Measurements from ENCODE around the gene OVCA2.
A peak's percentile ranks its signal among the peaks of the same experiment; 100 is the strongest.

OVCA2 gene

GRCh38 chr17:2034806-2035540 is 6.8 kb upstream of the OVCA2 start:
- DNase-seq, result no peak

- DNase-seq, result no peak
Observed at GRCh38 chr17:2035541-2036488, 6.0 kb upstream of the OVCA2 start.

- no peak for DNase-seq
Observed at GRCh38 chr17:2037155-2037554, 4.7 kb upstream of the OVCA2 start.

GRCh38 chr17:2040219-2040827 is 1.5 kb upstream of the OVCA2 start:
- no peak for DNase-seq

GRCh38 chr17:2040942-2041560 is 771 bp upstream of the OVCA2 start:
- DNase-seq, result peak; percentile 66

DNA sequence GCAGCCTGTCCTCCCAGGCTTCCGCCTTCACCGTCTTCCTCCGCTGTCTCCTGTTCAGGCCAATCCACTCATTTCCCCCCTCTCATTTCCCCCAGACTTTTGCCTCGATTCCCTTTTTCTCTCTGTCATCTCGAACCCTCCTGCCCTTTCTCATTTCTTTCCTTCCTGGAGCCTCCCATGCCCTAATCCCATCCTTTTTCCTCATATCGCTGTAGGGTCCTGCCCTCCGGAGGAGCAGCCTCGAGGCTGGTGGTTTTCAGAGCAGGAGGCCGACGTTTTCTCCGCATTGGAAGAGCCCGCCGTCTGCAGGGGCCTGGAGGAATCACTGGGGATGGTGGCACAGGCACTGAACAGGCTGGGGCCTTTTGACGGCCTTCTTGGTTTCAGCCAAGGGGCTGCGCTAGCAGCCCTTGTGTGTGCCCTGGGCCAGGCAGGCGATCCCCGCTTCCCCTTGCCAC is 597 bp downstream of the OVCA2 start:
- peak; percentile 49 to 61 for DNase-seq

DNA sequence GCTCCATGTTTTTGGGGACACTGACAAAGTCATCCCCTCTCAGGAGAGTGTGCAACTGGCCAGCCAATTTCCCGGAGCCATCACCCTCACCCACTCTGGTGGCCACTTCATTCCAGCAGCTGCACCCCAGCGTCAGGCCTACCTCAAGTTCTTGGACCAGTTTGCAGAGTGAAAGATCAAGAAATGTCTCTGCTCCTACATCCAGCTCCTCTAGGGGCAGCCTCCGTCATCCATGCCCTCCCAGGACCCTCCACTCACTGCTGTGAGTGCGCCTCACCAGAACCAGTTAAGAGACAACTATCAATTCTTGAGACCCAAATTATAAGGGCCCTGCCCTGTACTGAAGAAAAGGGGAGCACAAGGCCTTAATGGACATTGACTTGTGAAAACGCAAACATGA is 1.1 kb downstream of the OVCA2 start:
- DNase-seq, result no peak

DNA sequence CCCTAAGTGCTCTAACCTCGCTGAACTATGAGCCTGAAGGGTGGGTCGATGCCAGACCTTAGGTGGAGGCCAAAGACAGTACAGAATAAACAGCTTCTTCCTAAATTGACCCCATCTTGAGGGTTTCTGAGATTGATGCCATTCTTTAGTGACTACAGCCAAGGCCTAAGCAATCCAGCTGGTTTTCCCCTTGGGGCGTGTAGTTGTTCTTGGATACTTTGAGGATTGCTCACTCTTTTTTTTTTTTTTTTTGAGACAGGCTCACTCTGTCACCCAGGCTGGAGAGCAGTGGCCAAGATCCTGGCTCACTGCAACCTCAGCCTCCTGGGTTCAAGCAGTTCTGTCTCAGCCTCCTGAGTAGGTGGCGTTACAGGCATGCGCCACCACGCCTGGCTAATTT is 2.0 kb downstream of the OVCA2 start:
- DNase-seq, result no peak

DNA sequence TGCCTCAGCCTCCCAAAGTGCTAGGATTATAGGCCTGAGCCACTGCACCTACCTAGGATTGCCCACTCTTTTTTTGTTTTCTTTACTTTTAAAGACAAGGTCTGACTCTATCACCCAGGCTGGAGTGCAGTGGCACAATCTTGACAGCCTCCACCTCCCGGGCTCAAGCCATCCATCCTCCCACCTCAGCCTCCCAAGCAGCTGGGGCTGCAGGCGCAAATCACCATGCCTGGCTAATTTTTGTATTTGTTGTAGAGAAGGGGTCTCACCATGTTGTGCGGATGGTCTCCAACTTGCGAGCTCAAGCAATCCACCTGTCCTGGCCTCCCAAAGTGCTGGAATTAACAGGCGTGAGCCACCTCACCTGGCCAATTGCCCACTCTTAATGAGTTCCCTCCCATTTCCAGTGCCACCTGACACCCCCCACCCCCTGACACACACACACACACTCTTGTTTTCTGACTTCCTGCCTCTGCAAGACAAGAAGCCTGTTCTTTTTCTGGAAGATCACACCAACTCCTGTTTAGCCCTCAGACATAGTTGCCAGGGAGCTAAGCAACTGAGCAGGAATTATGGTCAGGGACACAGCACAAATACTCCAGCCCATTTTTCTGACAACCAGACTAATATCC is 2.6 kb downstream of the OVCA2 start:
- DNase-seq, result no peak

- DNase-seq, result no peak
Observed at GRCh38 chr17:2047590-2047989, 5.8 kb downstream of the OVCA2 start.

GRCh38 chr17:2048805-2049204 is 7.0 kb downstream of the OVCA2 start:
- no peak for DNase-seq

DNA sequence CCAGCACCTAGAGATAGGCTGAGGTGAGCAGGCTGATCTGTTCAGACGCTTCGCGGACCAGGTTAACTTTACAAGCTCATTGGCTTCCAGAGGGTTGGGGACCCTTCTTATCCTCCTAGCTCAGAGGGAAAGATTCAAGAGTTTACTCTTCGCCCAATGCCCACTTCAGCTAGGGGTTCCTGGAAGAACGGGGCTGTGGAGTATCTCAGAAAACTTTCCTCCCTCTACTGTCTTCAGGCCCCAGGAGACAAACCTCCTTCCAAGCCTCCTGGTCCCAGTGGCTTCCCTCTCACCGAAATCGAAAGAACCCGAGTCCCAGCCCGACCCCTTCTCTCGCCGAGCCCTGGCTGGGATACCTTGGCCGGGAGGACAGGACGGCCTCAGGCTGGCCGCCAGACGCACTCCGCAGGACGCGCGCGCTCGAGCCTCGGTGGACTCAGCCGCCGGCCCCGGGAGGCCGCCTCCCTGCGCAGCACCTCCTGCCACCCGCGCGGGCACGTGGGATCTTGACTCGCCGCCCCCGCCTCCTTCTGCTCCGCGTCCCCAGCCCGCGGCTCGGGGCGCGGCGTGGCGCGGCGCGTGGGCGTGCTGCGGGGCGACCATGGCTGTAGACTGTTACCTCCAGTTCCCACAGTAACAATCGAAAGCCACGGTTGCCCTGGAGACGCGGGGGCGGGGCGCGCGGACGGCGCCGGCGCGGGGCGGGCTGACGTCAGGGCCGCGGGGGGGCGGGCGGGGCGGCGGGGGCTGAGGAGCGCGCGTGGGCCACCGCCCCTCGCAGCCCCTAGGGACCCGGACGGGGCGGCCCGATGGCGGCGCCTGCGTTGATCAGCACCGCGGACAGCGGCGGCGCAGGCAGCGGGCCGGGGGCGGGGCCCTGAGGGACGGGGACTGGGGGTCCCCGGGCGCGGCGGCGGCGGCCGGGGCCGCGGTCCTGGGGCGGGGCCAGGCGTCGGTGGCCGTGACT is 7.8 kb downstream of the OVCA2 start:
- DNase-seq, result peak; percentile 60 to 72

DNA sequence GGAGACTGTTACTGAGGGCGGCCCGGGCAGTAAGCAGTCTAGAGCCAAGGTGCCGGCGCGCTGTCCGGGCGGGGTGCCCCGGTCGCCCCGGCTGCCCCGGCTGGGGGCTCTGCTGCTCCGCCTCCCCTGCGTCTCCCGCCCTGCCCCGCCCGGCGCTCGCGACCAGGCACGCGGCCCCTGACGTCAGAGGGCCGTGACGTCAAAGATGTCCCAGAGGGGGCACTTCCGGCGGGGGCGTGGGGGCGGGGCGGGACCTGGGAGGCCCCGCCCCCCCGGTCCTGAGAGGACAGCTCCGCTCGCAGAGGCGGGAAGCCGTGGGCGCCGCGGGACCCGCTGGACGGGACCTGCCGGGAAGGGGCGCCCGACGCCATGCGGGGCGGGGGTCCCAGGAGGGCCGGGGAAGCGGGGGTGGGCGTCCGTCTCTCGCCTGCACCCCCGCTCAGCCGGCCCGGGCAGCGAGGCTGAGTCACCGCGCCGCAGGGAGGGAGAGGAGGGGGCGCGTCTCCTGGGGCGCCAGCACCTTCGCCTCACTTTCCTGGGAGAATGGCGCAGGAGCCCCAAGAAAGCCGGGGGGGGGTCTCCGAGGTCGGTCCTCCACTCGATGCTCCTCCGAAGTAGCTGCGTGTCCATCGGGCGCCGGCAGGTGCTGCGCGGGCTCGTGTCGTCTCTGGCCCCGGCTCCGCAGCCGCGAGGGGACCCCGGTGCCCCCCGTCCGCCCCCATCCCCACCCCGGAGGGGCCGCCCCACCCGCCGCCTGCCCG is 8.7 kb downstream of the OVCA2 start:
- DNase-seq, result peak; percentile 63 to 70

- DNase-seq, result peak in 1 of 2 experiments; percentile 58
Observed at GRCh38 chr17:2051061-2051932, 9.5 kb downstream of the OVCA2 start.

GRCh38 chr17:2051933-2052559 is 10.2 kb downstream of the OVCA2 start:
- DNase-seq, result no peak

- DNase-seq, result peak; percentile 78 to 84
Observed at GRCh38 chr17:2053380-2054261, 11.8 kb downstream of the OVCA2 start.

- DNase-seq, result no peak
Observed at GRCh38 chr17:2054262-2054511, 12.4 kb downstream of the OVCA2 start.

Measured in SHP77 (cell line).